ENCODE measurements around the gene GRB14.

DNA sequence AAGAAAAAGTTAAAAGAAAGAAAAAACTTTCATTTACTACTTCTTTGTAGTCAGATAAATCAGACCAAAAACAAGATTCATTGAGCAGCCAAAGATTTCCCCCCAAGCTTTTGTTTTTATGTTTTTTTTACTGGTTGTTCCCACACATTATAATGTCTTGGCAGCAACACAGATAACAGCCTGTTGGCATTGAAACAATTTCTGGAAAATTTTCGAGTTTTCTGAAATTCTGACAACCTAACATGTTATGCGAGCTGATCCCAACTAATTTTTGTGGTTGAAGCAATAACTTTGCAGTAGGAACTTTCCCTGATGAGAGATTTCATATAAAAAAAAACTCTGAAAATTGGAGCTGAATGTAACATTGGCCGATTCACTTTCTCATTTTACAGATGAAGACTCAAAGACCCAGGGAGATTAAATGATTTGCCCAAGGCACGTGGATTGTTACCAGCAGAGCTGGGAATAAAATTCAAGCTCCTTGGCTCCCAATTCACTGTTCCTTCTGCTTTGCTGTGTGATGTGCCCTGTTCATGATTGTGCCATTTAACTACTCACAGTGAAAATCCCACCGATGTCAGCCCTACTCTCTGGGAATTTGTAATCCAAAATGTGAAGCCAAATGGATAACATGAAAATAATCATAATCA, 167.5 kb downstream of the GRB14 start:
- TF ChIP-seq, protein P1, sequence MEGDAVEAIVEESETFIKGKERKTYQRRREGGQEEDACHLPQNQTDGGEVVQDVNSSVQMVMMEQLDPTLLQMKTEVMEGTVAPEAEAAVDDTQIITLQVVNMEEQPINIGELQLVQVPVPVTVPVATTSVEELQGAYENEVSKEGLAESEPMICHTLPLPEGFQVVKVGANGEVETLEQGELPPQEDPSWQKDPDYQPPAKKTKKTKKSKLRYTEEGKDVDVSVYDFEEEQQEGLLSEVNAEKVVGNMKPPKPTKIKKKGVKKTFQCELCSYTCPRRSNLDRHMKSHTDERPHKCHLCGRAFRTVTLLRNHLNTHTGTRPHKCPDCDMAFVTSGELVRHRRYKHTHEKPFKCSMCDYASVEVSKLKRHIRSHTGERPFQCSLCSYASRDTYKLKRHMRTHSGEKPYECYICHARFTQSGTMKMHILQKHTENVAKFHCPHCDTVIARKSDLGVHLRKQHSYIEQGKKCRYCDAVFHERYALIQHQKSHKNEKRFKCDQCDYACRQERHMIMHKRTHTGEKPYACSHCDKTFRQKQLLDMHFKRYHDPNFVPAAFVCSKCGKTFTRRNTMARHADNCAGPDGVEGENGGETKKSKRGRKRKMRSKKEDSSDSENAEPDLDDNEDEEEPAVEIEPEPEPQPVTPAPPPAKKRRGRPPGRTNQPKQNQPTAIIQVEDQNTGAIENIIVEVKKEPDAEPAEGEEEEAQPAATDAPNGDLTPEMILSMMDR (IDR thresholded peaks at IDR 0.05), result no peak
- no peak for TF ChIP-seq EZH2phosphoT487 (IDR thresholded peaks at IDR 0.05)
